Activated effector memory CD4-positive, alpha-beta T cell treated with anti-CD3 and anti-CD28 coated beads, Interleukin-2, amount 50 U/mL, for 16 hours (primary cell): ENCODE results near the gene TRIM72.
"Not testable (repeated sequence)": the region's sequence is repeated elsewhere in the genome, so short reads cannot be mapped to it uniquely, and the experiment has no call there.

Source experiments
- DNase-seq: peaks from one replicate; pipeline ENCODE4 v3.0.0-alpha.2; 2020

The TRIM72 gene

DNA sequence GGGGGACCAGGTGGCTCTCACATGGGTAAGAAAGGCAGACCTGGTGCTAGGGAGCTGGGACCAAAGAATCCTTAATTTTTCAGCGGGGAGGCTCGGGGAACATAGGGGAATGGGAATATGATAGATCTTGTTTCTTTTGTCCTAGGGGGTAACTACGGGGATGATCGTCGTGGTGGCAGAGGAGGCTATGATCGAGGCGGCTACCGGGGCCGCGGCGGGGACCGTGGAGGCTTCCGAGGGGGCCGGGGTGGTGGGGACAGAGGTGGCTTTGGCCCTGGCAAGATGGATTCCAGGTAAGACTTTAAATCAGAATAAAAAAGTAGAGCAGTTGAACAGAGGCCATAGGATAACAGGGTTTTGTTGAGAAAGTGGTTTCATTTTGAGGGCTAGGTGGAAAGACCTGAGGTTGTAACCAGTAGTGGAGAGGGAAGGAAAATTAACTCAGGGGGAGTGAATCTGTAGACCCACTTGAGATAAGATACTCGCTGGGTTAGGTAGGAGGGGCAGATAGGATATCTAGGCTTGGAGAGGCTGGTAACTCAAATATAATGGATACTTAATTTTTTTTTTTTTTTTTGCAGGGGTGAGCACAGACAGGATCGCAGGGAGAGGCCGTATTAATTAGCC lies 23.0 kb upstream of the TRIM72 start:
- no peak for DNase-seq

DNA sequence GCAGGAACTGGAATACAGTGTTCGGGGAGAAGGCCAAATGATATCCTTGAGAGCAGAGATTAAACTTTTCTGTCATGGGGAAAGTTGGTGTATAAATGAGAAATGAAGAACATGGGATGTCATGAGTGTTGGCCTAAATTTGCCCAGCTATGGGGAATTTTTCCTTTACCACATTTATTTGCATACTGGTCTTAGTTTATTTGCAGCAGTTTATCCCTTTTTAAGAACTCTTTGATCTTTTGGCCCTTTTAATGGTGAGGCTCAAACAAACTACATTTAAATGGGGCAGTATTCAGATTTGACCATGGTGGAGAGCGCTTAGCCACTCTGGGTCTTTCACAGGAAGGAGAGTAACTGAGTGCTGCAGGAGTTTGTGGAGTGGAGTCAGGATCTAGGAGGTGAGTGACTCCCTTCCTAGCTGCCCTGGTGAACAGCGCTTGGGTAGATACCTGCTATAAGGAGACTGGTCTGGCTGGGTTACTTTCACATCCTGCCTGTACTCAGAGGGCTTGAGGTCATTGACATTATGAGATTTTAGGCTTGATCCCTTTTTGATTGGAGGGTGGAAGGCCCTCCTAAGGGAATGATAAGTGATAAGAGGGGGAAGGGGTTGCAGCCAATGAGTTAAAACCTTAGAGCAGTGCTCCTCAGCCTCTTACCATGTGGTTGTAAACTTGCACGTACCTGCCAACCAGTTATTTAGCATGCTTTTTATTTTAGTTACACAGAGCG lies 22.1 kb upstream of the TRIM72 start:
- DNase-seq = no peak

DNA sequence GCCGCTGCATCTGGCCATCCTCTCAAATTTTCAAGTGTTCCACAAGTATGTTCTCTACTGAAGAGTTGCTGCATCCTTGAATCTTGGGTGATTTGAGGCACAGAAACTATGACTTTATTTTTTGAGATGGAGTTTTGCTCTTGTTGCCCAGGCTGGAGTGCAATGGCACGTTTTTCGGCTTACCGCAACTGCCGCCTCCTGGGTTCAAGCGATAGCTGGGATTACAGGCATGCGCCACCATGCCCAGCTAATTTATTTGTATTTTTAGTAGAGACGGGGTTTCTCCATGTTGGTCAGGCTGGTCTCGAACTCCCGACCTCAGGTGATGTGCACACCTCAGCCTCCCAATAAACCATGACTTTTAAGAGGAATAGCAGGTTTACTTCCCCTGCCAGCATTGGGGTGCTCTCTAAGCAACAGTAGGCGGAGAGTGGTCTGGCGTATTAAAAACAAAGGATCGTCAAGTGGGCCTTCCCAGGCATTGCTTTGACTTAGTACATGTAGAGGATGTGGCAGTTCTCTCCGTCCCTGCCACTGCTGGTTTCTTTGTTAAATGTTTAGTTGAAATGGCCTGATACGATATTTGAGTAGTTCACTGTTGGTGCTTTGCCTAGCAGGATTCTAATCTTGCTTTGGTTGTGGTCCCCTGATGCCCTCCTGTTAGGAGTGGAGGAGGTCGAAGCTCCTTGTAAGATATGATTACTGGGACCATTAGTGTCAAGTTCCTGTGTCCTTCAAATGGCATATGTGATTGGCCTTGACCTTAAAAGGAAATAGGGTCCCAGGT lies 20.9 kb upstream of the TRIM72 start:
- no peak for DNase-seq

DNA sequence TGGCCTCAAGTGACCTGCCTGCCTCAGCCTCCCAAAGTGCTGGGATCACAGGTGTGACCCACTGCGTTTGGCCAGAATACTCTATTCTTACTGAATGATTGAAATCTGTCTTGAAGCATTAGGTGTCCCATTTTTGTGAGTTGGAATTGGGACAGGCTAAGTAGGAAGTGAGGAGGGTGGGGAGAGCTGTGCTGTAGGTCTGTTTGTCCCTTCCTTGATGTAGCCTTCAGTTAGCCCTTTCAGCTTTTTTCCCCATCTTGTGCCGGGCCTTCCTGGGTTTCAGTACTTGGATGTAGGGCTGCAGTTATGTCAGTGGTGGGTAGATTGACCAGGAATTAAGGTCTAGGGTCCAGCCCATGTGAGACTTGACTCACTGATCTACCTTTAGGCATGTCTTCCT lies 20.0 kb upstream of the TRIM72 start:
- DNase-seq = no peak

GRCh38 chr16:31194898-31195297 lies 19.0 kb upstream of the TRIM72 start:
- no peak for DNase-seq

DNA sequence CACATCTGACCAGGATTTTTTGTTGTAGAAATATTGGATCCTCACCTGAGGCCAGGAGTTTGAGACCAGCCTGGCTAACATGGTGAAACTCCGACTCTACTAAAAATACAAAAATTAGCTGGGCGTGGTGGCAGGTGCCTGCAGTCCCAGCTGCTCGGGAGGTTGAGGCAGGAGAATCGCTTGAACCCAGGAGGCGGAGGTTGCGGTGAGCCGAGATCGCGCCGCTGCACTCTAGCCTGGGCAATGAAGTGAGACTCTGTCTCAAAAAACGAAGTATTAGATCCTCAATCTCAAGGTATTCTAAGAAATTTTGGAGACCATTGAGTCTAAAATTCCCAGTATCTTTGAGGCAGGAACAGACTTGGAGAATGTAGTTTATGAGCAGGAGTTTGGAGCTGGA lies 18.1 kb upstream of the TRIM72 start:
- DNase-seq = not testable (repeated sequence)

DNA sequence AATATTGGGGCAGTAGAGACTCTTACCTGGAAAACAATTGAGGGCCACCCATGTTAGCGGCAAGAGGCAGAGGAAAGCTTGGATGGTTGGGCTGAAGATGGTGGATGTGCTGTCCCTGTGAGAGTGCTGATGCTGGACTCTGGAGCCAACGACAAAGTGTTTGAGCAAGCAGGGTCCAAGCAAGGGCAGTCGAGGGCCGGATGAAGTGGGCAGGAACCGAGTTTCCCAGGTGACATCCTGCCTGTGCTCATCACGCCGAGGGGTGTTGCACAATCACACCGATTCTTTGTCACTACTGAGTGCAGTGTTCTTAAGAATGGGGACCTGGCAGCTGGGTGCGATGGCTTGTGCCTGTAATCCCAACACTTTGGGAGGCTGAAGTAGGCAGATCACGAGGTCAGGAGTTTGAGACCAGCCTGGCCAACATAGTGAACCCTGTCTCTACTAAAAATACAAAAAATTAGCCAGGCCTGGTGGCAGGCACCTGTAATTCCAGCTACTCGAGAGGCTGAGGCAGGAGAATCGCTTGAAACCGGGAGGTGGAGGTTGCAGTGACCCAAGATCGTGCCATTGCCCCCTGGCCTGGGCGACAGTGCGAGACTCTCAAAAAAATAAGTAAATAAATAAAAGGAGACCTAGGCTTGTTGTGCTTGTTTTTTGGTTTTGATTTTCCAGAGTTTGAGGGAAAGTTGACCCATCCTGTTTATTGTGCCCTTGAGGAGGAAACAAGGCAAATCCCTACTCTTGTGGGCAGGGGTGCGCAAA lies 17.4 kb upstream of the TRIM72 start:
- no peak for DNase-seq

- no peak for DNase-seq
These were observed 15.6 kb upstream of the TRIM72 start for GRCh38 chr16:31198207-31198882.

- no peak for DNase-seq
These were observed 14.4 kb upstream of the TRIM72 start for GRCh38 chr16:31199430-31200041.

DNA sequence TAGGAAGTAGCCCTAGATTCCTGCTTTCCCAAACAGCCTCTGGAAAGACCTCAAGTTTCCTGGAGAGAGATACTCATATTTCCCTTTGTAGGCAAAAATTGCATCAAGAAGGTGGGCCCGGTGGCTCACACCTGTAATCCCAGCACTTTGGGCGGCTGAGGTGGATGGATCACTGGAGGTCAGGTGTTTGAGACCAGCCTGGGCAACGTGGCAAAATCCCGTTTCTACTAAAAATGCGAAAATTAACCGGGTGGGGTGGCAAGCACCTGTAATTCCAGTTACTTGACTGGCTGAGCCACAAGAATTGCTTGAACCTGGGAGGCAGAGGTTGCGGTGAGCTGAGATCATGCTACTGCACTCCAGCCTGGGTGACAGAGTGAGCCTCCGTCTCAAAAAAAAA lies 13.8 kb upstream of the TRIM72 start:
- DNase-seq = not testable (repeated sequence)

DNA sequence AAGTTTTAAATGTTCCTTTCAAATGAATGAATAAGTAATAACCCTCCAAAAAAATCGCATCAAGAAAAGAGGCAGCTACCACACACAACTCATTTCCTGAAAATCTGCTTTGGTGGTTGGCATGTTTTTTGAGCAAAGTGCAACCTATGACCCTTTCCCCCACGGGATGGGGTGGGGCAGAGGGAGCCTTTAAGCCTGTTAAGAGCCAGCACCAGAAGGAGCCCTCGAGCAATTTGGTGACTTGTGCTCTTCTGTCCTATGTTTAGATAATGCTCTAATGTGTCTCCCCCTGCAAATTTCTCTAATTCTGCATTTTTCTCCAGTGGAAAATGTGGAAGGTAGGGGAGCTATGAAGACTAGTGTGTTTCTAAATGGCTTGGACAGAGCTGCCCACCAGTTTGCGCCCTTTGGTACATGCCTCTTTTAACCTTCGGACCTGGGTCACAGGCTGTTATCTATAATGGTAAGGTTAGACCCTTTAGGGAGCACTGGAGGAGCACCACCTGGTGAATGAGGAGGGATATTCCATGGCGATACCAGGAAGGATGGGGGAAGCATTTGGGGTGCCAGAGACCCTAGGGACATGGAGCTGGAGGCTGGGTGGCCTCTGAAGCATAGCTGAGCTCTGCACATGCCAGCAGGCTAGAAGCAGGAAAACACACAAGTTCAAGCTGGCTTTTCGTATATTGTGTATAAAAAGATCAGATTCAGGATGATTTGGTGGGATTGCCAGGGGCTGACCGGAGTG lies 12.9 kb upstream of the TRIM72 start:
- DNase-seq = peak; percentile 76

GRCh38 chr16:31201582-31202413 lies 12.1 kb upstream of the TRIM72 start:
- DNase-seq = peak; percentile 73

DNA sequence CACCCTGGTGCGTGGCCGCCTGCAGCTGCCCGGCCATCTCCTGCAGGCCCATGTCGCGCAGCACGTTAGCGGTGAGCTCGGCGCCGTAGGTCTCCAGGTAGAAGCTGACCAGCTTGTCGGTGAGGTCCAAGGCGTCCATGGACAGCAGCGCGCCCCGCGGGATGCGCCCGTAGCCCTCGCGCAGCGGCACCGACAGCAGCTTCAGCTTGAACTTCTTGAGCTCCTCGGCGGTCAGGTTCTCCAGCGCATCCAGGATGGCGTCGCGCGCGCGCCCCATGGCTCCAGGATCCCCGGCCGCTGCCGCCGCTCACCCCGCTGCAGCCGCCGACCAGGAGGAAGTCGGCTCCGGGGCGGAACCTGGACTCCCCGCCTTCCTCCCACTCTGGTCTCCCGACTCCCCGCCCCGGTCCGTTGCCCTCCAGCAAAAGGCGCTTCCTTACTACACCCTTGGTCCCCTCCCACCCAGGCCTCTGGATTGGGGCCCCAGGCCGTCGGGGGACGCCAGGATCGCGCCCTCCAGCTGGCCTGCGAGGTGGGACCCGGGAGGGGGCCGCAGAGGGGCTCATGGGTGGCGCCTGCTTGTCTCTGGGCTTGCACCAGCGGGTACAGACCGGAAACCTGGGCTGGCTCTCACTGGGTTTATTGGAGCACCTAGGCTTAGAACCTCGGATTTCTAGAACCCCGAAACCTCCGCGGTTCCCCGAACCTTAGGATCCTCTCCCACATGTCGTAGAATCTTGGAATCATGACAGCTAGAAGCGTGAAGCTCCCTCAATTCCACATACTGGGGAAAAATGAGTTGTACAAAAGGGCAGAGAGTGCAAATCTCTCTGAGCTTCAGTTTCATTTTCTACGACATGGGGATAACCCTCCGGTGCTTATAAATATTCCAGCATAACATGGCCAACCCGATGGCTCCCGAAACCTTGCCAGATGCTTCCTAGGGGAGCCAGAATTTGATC lies 11.2 kb upstream of the TRIM72 start, which contains the start of gene PYCARD:
TSS of gene PYCARD (minus strand) at position 347 of the 962 bp plus-strand sequence. CDS start at position 277, 70 bp downstream.
- DNase-seq = peak; percentile 75

DNA sequence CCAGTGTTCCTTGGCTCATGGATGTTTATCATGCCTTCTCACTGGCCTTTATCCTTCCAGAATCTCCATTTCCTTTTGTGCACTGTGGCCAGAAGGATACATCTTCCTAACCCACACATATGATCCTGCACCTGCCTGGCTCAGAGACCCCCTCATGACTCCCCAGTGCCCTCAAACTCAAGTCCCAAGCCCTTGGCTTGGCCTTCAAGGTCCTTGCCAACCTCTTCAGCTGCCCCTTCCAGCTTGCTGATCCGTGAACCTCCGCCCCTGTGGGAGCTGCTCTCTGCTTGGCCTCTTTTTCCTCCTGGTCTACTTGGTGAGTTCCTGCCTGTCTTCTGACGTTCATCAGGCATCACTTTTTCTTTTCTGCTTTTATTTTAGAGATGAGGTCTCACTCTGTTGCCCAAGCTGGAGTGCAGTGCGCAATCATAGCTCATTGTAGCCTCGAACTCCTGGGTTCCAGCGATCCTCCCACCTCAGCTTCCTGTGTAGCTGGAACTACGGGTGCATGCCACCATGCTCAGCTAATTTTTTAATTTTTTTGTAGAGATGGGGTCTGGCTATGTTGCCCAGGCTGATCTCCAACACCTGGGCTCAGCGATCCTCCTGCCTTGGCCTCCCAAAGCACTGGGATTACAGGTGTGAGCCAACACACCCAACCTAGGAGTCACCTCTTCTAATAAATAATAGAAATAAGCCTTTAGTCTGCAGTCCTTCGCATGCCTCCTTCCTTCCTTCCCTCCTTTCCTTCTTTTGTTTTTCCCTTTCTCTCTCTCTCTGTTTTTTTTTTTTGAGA lies 8.8 kb upstream of the TRIM72 start:
- DNase-seq = no peak

GRCh38 chr16:31206776-31207175 lies 7.1 kb upstream of the TRIM72 start:
- no peak for DNase-seq

DNA sequence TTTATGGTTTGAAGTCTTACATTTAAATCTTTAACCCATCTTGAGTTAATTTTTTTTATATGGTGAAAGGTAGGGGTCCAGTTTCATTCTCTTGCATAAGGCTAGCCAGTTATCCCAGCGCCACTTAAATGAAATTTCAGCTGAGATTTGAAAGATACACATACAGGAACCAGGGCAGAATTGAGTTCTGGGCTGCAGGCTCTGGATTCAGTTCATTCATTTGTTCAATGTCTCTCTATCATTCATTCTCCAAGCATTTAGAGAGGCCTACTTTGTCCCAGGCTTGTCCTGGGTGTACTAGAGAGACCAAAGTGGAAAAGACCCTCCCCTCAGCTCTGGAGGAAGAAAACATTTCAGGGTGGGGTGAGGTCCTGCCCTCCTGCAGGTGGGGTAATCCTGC lies 577 bp upstream of the TRIM72 start:
- DNase-seq = no peak

- DNase-seq = no peak
These were observed 878 bp downstream of the TRIM72 start for GRCh38 chr16:31214708-31215286.
